ENCODE data around the gene GBP5.
"Not testable (repeated sequence)": the region's sequence is repeated elsewhere in the genome, so short reads cannot be mapped to it uniquely, and the experiment has no call there.

GBP5 gene

GRCh38 chr1:89257041-89257440 lies 15.6 kb downstream of the GBP5 start:
- H3K27me3 ChIP-seq (ENCODE audit: insufficient read depth, low read length, poor library complexity, severe bottlenecking), result no peaks in the 10 kb centered on the region
- H3K36me3 ChIP-seq (ENCODE audit: insufficient read depth, low read length), result peaks cover 2% of the 10 kb centered on the region; the same call in 1 of the 2 replicates
- H3K9me3 ChIP-seq (ENCODE audit: insufficient read depth, low read depth, low read length), result no peaks in the 10 kb centered on the region
- TF ChIP-seq EZH2phosphoT487 (IDR thresholded peaks at IDR 0.05; ENCODE audit: borderline replicate concordance) (no peak), CTCF (conservative IDR thresholded peaks at IDR 0.05; ENCODE audit: low read length) (no peak)
- H2AFZ ChIP-seq (ENCODE audit: low read length), result no peak overlapping the region
- H3K9me2 ChIP-seq (replicated peaks; ENCODE audit: low read depth, low read length), result no peaks in the 10 kb centered on the region
- H3K4me2 ChIP-seq (ENCODE audit: low read depth, low read length, poor library complexity, severe bottlenecking), result no peak overlapping the region
- no peaks in the 10 kb centered on the region for H3K79me2 ChIP-seq (ENCODE audit: insufficient read depth, low read length)
- H3F3A ChIP-seq (ENCODE audit: low read depth), result peaks cover 6% of the 10 kb centered on the region; the same call in 1 of the 2 replicates
- no peak overlapping the region for H3K4me3 ChIP-seq (ENCODE audit: low read length, poor library complexity, severe bottlenecking)
- no peaks in the 10 kb centered on the region for H4K20me1 ChIP-seq (ENCODE audit: insufficient read depth, low read length, poor library complexity, severe bottlenecking)
- H3K4me1 ChIP-seq (ENCODE audit: insufficient read depth, low read length, poor library complexity, severe bottlenecking), result peaks cover 49% of the 10 kb centered on the region
- no peak overlapping the region for H3K9ac ChIP-seq (ENCODE audit: low read depth, low read length, poor library complexity, severe bottlenecking)

GRCh38 chr1:89255581-89255980 lies 17.1 kb downstream of the GBP5 start:
- H3K36me3 ChIP-seq (ENCODE audit: insufficient read depth, low read length); H3K9me2 ChIP-seq (replicated peaks; ENCODE audit: low read depth, low read length); H3K9ac ChIP-seq (ENCODE audit: low read depth, low read length, poor library complexity, severe bottlenecking); H3F3A ChIP-seq (ENCODE audit: low read depth); H2AFZ ChIP-seq (ENCODE audit: low read length); H4K20me1 ChIP-seq (ENCODE audit: insufficient read depth, low read length, poor library complexity, severe bottlenecking); H3K4me2 ChIP-seq (ENCODE audit: low read depth, low read length, poor library complexity, severe bottlenecking); H3K27me3 ChIP-seq (ENCODE audit: insufficient read depth, low read length, poor library complexity, severe bottlenecking); H3K9me3 ChIP-seq (ENCODE audit: insufficient read depth, low read depth, low read length); H3K4me3 ChIP-seq (ENCODE audit: low read length, poor library complexity, severe bottlenecking); H3K79me2 ChIP-seq (ENCODE audit: insufficient read depth, low read length): not testable (repeated sequence)
- peaks cover 42% of the 10 kb centered on the region for H3K4me1 ChIP-seq (ENCODE audit: insufficient read depth, low read length, poor library complexity, severe bottlenecking)

GRCh38 chr1:89254658-89255287 lies 17.9 kb downstream of the GBP5 start:
- Histone ChIP-seq H3K4me1 (ENCODE audit: insufficient read depth, low read length, poor library complexity, severe bottlenecking) (peaks cover 35% of the 10 kb centered on the region), H3K9me2 (replicated peaks; ENCODE audit: low read depth, low read length) (no peaks in the 10 kb centered on the region), H3K9me3 (ENCODE audit: insufficient read depth, low read depth, low read length) (no peaks in the 10 kb centered on the region), H3K27me3 (ENCODE audit: insufficient read depth, low read length, poor library complexity, severe bottlenecking) (no peaks in the 10 kb centered on the region), H4K20me1 (ENCODE audit: insufficient read depth, low read length, poor library complexity, severe bottlenecking) (no peaks in the 10 kb centered on the region), H3F3A (ENCODE audit: low read depth) (peaks cover 6% of the 10 kb centered on the region; the same call in 1 of the 2 replicates), H3K4me2 (ENCODE audit: low read depth, low read length, poor library complexity, severe bottlenecking) (no peak overlapping the region), H3K9ac (ENCODE audit: low read depth, low read length, poor library complexity, severe bottlenecking) (no peak overlapping the region), H2AFZ (ENCODE audit: low read length) (no peak overlapping the region), H3K36me3 (ENCODE audit: insufficient read depth, low read length) (no peaks in the 10 kb centered on the region), H3K79me2 (ENCODE audit: insufficient read depth, low read length) (no peaks in the 10 kb centered on the region), H3K4me3 (ENCODE audit: low read length, poor library complexity, severe bottlenecking) (no peak overlapping the region)
- no peak for TF ChIP-seq CTCF (conservative IDR thresholded peaks at IDR 0.05; ENCODE audit: low read length)
- no peak for TF ChIP-seq EZH2phosphoT487 (IDR thresholded peaks at IDR 0.05; ENCODE audit: borderline replicate concordance)

GRCh38 chr1:89243046-89243445 lies 29.6 kb downstream of the GBP5 start:
- no peaks in the 10 kb centered on the region for H3K9me3 ChIP-seq (ENCODE audit: insufficient read depth, low read depth, low read length)
- H3F3A ChIP-seq (ENCODE audit: low read depth), result no peaks in the 10 kb centered on the region
- no peak overlapping the region for H2AFZ ChIP-seq (ENCODE audit: low read length)
- H3K9ac ChIP-seq (ENCODE audit: low read depth, low read length, poor library complexity, severe bottlenecking), result no peak overlapping the region
- no peak overlapping the region for H3K4me2 ChIP-seq (ENCODE audit: low read depth, low read length, poor library complexity, severe bottlenecking)
- no peaks in the 10 kb centered on the region for H4K20me1 ChIP-seq (ENCODE audit: insufficient read depth, low read length, poor library complexity, severe bottlenecking)
- H3K4me1 ChIP-seq (ENCODE audit: insufficient read depth, low read length, poor library complexity, severe bottlenecking), result peaks cover 3% of the 10 kb centered on the region
- H3K4me3 ChIP-seq (ENCODE audit: low read length, poor library complexity, severe bottlenecking), result no peak overlapping the region
- H3K79me2 ChIP-seq (ENCODE audit: insufficient read depth, low read length), result no peaks in the 10 kb centered on the region
- TF ChIP-seq CTCF (conservative IDR thresholded peaks at IDR 0.05; ENCODE audit: low read length) (no peak), EZH2phosphoT487 (IDR thresholded peaks at IDR 0.05; ENCODE audit: borderline replicate concordance) (no peak)
- H3K27me3 ChIP-seq (ENCODE audit: insufficient read depth, low read length, poor library complexity, severe bottlenecking), result no peaks in the 10 kb centered on the region
- no peaks in the 10 kb centered on the region for H3K36me3 ChIP-seq (ENCODE audit: insufficient read depth, low read length)
- H3K9me2 ChIP-seq (replicated peaks; ENCODE audit: low read depth, low read length), result no peaks in the 10 kb centered on the region

Data from Loucy (cell line).